GM21423 (cell line): ENCODE results near the gene GYG2.
"Not testable (repeated sequence)": the region's sequence is repeated elsewhere in the genome, so short reads cannot be mapped to it uniquely, and the experiment has no call there.

Source experiments
- ATAC-seq: cut with Tn5 transposase; IDR thresholded peaks from one replicate; pipeline ENCODE4 v1.9.1; 2021; ENCODE audit warnings: mild to moderate bottlenecking, moderate library complexity; ENCODE audit not compliant: unreplicated experiment

Gene GYG2

DNA sequence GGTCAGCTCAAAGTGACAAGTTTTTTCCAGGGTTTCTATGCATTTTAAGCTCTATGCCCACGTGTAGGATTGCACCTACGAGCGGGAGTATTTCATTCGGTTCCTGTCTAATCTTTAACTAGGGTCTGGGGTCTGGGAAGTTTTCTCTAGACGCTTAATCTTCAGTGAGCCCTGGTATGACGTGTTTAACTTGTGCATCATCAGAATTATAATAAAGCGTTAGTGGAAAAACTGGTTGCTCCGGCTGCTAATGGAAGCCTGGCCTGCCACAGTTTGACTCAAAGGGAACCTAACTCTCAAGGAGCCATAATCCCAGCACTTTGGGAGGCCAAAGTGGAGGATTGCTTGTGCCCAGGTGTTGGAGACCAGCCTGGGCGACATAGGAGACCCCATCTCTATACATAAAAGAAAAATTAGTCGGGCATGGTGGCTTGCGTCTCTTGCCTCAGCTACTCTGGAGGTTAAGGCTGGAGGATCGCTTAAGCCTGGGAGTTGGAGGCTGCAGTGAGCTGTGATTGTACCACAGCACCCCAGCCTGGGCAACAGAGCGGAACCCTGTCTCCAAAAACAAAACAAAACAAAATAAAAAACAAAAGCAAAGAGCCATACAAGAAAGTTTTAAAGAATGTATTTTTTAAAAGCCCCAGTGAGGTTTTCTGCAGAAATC lies 70.2 kb downstream of the GYG2 start:
- ATAC-seq: no peak

DNA sequence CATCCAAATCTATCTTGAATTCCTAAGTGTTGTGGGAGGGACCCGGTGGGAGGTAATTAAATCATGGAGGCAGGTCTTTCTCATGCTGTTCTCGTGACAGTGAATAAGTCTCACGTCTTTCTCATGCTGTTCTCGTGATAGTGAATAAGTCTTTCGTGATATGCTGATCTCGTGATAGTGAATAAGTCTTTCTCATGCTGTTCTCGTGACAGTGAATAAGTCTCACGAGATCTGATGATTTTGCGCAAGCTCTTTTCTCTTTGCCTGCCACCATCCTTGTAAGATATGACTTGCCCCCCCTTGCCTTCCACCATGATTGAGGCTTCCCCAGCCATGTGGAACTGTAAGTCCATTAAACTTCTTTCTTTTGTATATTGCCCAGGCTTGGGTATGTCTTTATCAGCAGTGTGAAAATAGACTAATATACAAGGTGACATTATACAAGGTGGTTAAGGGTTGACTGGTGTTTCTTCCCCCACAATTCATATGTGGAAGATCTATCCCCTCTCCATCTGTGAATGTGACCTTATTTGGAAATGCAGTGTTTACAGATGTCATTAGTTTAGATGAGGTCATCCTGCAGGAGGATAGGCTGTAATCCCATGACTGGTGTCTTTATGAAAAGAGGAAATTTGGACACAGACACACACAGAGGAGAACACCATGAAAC lies 72.8 kb downstream of the GYG2 start:
- no peak for ATAC-seq

DNA sequence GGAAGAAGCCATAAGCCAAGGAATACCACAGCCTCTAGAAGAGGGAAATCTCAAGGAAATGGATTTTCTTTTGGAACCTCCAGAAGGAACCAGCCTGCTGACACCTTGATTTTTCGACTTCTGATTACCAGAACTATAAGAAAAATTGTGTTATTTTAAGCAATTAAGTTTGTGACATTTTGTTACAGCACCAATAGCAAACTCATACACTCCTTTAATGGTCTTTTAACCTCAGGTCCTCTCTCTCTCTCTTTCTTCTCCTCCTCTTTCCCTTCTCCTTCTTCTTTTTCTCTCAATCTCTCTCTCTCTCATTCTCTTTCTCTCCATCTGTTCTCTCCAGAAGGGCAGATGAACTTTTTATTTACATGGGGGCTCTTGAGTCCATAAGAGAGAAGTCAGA lies 74.1 kb downstream of the GYG2 start:
- ATAC-seq: no peak

DNA sequence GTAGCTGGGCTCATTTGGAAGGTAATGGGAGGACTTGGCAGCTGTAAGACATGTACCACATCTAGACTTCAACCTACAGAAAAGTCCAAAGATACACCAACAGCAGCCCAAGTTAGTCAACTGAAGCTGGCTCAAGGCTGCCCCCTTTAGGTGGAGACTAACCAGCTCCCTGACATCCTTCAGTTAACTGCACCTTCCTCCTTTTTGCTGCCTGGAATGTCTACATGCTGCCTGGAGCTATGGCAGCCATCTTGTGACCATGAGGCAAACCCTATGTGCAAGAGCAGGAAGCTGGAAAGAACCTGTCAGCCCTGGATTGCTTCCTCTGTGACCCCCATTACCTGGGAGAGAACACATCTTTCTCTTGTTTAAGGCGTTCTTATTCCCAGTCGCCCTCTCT lies 74.6 kb downstream of the GYG2 start:
- ATAC-seq: no peak

DNA sequence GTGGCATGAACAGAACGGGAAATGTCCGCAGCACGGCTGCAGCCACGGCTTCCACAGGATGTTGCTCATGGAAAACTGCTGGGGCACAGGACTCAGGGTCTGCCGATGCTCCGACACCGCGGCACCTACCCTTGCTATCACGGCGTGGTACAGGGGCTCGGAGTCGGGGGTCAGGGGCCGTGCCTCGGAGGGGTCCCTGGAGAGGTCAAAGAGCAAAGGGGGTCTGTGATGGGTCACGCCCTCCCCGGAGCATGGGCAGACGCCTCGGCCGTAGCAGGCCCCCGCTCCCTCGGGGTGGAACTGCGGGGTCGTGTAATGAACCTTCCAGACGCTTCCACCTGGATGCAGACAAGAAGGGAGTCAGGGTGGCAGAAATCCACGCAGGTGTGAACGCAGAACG lies 78.6 kb downstream of the GYG2 start:
- ATAC-seq: no peak

DNA sequence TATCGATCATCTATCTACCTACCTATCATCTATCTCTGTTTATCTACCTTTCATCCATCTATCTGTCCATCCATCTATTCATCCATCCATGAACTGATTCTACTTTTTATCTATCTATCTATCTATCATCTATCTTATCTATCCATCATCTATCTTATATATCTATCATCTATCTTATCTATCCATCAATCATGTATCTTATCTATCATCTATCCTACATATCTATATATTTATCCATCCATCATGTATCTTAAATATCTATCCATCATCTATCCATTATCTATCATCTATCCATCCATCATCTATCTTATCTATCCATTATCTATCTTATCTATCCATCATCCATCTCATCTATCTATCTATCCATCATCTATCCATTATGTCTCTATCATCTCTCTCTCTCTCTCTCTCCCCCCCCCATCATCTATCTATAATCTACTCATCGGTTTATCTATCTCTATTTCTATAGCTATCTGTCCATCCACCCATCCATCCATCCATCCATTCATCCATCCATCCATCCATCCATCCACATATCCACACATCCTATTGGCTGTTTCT lies 79.5 kb downstream of the GYG2 start:
- no peak for ATAC-seq

DNA sequence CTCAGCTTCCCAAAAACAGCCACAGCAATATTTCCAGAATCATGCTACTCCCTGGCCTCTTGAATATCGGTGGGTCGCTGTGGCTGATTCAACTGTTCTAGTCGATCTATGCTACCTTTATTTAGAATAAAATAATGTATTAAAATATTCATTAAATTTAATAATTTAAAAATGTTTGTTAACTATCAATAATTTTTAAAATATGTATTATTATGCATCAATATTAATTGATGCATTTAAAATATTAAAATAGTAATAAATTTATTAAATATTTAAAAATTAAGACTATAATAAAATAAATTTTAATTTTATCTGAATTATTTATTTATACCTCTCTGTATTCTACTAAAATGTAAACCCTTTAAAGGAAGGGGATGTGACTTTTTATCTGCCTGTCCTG lies 81.4 kb downstream of the GYG2 start:
- no peak for ATAC-seq

DNA sequence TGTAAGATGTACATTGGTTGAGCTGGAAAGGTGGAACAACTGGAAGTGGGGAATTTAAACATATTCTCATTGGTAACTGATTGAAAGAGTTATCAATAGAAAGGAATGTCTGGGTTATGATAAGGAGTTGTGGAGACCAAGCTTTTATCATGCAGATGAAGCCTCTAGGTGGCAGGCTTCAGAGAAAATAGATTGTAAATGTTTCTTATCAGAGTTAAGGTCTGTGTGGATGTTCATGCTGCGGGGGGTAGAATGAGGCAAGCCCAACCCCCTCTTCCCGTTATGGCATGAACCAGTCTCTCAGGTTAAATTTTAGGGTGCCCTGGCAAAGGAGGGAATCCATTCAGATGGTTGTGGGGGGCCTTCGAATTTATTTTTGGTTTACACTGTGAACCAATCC lies 84.4 kb downstream of the GYG2 start:
- no peak for ATAC-seq

DNA sequence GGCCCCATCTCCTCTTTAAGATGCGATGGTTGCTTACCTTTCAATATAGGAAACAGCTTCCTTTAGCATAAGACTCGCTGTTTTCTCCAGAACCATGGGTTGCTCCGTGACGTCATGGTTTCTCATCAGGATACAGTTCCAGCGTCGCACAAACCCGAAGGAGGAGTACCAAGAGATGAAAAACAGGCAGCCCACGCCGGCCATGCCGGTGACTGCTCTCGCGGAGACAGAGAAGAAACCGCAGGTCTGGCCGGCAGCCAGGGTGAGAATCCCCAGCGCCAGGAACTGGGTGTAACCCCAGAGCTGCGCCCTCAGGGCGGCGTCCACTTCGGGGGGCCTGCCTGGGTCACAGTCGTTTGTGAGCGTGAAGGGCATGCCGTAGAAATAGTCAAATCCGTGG lies 89.0 kb downstream of the GYG2 start:
- ATAC-seq: no peak

DNA sequence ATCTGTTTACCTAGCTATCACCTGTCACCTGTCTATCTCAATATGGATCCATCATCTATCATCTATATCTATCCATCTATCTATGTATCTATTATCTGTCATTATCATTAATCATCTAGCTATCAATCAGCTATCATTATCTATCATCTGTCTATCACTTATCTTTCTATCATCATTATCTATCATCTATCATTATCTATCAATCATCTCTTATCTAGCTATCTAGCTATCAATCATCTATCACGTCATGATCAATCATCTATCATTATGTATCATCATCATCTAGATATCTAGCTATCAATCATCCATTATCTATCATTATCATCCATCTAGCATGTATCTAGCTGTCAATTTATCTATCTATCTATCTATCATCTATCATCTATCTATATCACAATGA lies 92.5 kb downstream of the GYG2 start:
- ATAC-seq: no peak

DNA sequence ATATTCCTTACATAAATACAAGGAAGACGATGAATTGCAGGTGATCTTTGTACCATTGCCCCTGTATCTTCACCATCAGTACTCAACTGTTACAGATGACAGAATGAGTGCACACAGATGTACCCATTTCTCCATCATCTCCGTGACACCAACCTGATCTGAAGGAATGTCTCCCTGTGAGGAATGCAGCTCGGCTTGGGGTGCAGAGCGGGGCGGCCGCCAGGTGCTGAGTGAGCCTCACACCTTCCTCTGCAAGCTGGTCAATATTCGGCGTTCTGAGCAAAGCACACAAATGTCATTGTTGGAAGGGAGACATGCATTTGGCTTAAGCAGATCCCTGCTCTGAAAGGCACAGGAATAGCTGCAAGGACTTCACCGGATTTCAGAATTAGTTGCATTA lies 93.0 kb downstream of the GYG2 start:
- no peak for ATAC-seq

DNA sequence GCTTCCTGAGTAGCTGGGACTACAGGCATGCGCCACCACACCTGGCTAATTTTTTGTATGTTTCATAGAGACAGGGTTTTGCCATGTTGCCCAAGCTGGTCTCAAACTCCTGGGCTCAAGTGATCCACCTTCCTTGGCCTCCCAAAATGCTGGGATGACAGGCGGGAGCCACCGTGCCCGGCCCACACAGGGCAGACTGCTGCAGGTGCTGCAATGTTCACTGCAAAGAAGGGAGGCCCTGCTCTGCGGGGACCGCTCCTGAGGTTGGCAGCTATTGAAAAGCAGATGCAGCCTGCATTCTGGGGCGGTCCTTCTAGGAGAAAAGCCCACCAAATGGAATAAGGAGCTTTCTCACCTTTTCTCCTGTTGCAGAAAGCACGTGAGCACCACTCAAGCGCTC lies 95.4 kb downstream of the GYG2 start:
- ATAC-seq: no peak

DNA sequence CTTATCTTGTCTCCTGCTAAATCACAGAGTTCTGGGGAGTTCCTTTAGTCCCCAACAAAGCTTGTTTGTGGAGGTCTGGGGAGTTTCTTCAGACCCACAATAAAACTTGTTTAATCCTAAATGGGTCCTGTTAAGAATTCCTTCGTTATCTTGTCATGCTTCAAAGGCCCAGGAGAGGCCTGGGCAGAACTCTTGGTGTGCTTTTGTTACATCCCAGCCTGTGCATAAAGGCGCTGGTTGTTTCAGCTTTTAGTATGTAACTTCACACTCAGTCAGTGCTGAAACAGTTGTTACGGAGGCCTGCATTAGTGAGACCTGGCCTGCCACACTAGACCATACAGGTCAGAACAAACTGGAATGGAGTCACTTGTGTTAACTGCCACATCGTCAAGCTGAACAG lies 97.5 kb downstream of the GYG2 start:
- ATAC-seq: not testable (repeated sequence)

DNA sequence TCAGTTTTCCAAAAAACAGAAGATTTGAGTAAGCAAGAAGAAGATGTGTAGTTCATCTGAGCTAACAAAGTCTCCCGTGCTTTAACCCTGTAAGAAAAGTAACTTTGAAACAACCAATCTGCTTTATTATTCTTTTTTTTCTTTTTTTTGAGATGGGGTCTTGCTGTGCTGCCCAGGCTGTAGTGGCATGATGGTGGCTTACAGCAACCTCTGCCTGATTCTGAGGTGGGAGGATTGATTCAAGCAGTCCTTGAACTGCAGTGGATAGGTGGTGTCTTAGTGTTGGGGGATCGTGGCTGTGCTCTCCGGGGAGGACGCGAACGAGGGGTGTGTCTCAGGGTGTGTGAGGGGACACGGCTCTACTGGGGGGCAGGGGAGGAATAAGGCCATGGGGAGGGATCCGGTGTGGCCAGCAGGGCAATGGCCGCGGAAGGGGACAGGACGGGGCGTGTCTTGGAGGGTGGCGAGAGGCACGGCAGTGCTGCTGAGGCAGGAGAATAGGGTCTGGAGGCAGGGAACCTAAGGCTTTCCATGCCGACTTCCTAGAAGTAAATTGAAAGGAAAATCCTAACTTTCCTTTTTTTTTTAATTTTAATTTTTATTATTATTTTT lies 98.0 kb downstream of the GYG2 start:
- no peak for ATAC-seq

DNA sequence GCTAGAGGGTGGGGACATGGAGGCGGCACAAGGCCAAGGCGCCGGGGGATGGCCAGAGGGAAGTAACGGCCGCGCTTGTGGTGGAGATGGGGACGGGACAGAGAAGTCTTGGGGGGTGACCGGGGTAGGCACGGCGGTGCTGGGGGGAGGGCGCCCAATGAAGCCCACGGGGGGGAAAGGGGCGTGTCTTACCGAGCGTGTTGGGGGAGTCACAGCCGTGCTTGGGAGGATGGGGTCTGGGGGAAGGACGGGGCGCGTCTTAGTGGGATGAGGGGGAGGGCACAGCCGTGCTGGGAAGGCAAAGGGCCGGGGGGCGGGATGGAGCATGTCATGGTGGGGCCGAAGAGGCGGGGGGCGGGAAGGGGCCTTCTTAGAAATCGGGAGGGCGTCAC lies 99.5 kb downstream of the GYG2 start:
- ATAC-seq: no peak

DNA sequence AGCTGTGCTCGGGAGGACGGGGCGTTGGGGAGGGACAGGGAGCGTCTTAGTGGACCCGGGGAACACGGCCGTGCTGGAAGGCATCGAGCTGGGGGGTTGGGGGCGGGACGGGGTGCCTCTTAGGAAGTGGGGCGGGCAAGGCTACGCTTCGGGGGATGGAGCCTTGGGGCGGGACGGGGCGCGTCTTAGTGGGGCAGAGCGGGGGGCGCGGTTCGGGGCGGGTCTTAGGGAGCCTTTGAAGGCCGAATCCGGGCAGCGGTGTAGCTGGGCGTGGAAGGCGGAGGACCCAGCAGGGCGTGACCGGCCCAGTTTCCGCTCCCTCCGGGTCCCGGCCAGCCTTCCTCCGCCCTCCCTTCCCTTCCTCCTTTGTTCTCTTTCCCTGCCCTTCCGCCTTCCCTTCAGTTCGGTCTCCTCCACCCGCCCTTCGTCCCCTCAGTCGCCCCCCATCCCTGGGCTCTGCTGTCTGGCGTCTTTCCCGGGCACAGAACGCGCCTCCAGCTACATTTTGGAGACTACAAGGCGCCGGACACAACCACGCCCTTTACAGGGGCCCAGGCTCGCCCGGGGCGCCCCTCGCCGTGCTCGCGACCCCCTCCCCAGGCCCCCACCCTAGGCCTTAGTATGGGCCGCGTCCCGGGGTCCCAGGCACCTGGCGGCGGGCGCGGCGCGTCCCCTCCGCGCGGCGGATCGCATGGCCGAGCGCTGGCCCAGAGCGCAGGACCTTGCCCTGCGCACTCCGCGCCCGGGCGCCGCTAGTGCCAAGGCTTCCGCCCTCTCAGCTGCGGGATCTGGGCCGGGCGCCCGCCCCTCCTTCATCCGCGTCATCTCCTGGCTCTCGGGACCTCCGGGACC lies 100.1 kb downstream of the GYG2 start, which contains the start of gene ARSD:
Gene ARSD (minus strand): TSS at position 757 of the 852 bp plus-strand sequence. CDS start 64 bp downstream, at position 693.
- peak; percentile 98 for ATAC-seq

DNA sequence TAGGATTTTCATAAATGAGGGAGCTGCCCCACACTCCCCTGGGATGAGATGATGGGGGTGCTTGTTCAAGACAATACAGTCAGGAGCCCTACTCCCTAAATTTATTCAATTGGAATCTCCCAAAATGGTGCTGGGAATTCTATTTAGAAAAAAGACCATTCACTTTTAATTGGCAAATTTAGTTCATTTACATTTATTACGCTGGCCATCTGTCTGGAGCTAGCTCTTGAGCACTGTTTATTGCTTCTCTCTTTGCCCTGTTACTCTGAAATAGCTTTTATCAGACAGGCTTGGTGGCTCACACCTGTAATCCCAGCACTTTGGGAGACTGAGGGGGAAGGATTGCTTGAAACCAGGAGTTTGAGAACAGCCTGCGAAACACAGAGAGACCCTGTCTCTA lies 102.4 kb downstream of the GYG2 start:
- ATAC-seq: no peak

DNA sequence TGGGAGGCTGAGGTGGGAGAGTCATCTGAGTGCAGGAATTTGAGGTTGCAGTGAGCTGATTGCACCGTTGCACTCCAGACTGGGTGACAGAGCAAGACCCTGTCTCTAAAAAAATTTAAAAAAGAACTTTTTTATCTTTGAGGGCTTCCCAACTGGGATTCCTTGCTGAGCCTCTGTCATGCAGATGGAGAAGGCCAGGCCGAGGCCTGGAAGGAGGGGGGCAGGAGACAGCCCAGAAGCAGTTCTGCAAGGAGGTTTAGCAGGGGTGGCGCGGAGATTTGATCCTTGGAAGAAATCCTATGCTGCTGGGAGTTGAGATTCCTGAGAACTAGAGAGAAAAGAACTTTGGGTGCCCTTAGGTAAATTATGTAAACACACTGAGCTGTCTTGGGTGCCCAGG lies 102.9 kb downstream of the GYG2 start:
- ATAC-seq: no peak
